Esophagus (tissue), 2 donors: ENCODE measurements around the gene MTPN. TPM values are rescaled to one million over a fixed set of nuclear protein-coding genes. Genes with fewer than 3 reads are reported as not detected.

Experiments
- H3K27ac ChIP-seq, 2 donors: one replicate each; pipeline ENCODE4 v1.5.1; 2013; ENCODE audit warnings: low read depth in 2 of 2, mild to moderate bottlenecking in 2 of 2, inconsistent platforms in 1 of 2, low read length in 1 of 2, moderate library complexity in 1 of 2
- H3K27me3 ChIP-seq, 2 donors: one replicate each; pipeline ENCODE4 v1.6.1; 2013; ENCODE audit warnings: low read length in 2 of 2, control low read depth in 1 of 2, mild to moderate bottlenecking in 1 of 2; ENCODE audit not compliant: insufficient read depth in 2 of 2, control insufficient read depth in 1 of 2
- H3K36me3 ChIP-seq, 2 donors: one replicate each; pipeline ENCODE4 v1.6.1; 2013; ENCODE audit warnings: low read length in 1 of 2; ENCODE audit not compliant: control insufficient read depth in 2 of 2, insufficient read depth in 2 of 2
- H3K4me1 ChIP-seq, 2 donors: one replicate each; pipeline ENCODE4 v1.6.1; 2013; ENCODE audit warnings: low read length in 1 of 2; ENCODE audit not compliant: control insufficient read depth in 2 of 2, insufficient read depth in 2 of 2
- H3K4me3 ChIP-seq, 2 donors: one replicate each; pipeline ENCODE4 v1.5.1; 2013; ENCODE audit warnings: low read length in 2 of 2, mild to moderate bottlenecking in 2 of 2, low read depth in 1 of 2, moderate library complexity in 1 of 2
- H3K9me3 ChIP-seq, 2 donors: one replicate each; pipeline ENCODE4 v1.6.1; 2013; ENCODE audit warnings: mild to moderate bottlenecking in 2 of 2, low read depth in 1 of 2, low read length in 1 of 2, moderate library complexity in 1 of 2; ENCODE audit not compliant: control insufficient read depth in 2 of 2, insufficient read depth in 1 of 2
- whole genome bisulfite sequencing, 2 donors: extraction: QIAGEN DNeasy Blood & Tissue Kit; methylation state at CpG; one replicate each; pipeline ENCODE4 v1.1.7; 2013; 5-methylcytosine and 5-hydroxymethylcytosine counted together
- polyA plus RNA-seq, 2 donors: library from polyadenylated mRNA; stranded (reverse); fragments of 200-250 nt; gene quantifications; one replicate each; pipeline ENCODE4 v1.2.3, GENCODE V29; 2013
- donor health status: healthy with polysubstance abuse.
- donor health status: Bipolar disorder and iron deficiency.

Gene MTPN
- polyA plus RNA-seq, 2 donors = 54.8 to 100 TPM

DNA sequence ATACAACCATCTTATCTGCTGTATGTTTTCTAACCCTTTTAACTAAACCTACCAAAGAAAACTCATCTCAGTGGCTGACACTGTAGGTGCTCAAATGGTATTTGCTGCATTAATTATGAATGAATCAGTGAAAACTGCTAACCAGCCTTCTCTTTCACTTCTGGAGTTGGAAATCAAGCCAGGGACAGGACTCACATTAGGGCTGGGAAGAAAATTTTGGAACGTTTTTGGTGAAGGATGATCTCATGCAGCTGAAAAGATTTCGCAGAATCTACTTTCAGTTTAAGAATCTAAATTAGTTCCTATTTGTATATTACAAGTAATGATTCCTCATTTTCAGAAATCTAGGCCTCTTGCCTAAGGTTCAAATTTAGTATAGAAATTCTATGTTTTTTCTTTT is 12.9 kb downstream of the MTPN start:
- Histone ChIP-seq H3K27ac (no peak overlapping the region), H3K9me3 (no peaks in the 10 kb centered on the region), H3K27me3 (no peaks in the 10 kb centered on the region), H3K36me3 (no peaks in the 10 kb centered on the region), H3K4me3 (no peak overlapping the region), H3K4me1 (no peaks in the 10 kb centered on the region)
- 33 to 45% methylated on average over 2 of the region's 2 CpGs for WGBS, 2 donors

DNA sequence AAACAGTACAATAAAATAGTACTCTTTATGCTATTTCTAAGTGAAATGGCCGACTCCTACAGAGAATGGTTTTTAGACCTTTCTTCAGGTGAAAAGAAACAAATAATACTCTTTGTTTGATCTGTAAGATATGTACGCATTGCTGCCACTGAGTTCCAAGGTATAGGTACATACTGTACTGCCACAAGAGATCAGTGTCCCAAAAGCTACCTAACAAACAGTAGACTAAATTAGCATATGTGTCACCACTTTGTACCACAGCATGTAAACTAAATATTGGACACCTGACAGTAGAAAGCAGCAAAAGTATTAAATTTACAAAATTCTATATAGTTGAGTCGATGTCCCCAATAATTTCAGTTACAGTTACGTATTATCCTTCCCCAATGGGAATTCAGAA is 14.4 kb downstream of the MTPN start:
- H3K36me3 ChIP-seq = no peaks in the 10 kb centered on the region
- WGBS, 2 donors = 94 to 95% methylated on average over 4 of the region's 4 CpGs
- no peaks in the 10 kb centered on the region for H3K4me1 ChIP-seq

DNA sequence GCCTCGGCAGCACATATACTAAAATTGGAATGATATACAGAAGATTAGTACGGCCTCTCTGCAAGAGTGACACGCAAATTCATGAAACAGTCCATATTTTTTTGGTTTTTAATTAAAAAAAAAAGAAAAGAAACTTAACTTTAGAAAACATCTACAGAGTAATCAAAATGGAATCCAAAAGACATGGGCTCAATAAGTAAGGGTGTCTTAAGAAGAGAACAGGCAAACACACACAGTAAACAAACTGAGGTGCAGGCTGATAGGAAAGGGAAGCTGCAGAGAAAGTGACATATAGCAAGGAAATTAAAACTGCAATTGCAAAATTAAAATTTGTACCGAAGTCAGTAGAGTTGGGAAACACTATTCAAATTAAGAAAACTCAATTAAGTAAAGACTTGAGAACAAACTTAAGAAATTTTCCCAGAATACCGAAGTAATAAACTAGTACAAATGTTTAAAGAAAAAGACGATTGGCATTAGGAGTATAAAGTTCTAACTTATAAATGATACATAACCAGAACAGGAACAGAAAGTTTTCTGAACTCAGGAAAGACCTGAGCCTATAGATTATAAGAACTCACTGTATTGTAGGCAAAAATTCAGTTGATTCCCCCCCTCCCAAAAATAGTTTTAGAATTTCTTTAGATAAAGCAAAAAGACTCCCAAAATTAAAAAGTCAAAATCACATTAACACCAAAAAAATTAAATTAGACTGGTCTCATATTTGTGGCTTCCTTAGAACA is 16.3 kb downstream of the MTPN start:
- Histone ChIP-seq H3K27me3 (no peaks in the 10 kb centered on the region), H3K4me1 (no peaks in the 10 kb centered on the region), H3K9me3 (no peaks in the 10 kb centered on the region), H3K4me3 (no peak overlapping the region), H3K36me3 (no peaks in the 10 kb centered on the region), H3K27ac (no peak overlapping the region)
- 88 to 89% methylated on average over 6 of the region's 6 CpGs for WGBS, 2 donors

More for the DNA sequence above, 14.4 kb downstream of the MTPN start:
- Histone ChIP-seq H3K9me3 (no peaks in the 10 kb centered on the region), H3K27me3 (no peaks in the 10 kb centered on the region), H3K4me3 (no peak overlapping the region), H3K27ac (no peak overlapping the region)

DNA sequence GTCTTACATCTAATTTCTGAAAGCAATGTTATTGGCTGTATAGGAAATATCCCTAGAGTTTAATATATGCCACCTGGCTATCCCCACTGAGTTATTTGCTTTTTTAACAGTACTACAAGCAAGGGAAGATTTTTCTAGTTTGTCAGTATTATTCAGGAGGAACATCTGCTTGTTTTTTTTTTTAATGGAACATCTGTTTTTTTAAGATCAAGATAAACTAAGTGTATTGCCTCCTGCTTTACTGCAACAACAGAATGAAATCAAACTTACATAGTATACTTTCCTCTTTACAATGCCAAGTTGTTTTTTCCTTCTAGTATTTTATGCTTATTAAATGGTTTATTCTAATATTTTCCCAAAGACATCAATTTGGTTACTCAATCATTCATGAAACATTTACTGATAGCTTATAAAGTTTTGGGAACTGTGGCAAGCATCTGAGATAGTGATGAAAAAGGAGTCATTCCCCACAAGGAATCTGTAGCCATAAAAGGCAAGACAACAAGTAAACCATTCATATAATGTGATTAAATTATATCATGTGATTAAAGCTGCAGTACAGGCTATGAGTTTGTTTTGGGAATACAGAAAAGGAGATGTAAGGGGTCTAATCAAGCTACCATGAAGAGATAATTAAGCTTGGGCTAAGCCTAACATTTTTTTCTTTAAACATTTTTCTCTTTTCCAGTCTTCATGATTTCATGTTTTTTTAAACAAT is 17.4 kb downstream of the MTPN start:
- Histone ChIP-seq H3K27me3 (no peaks in the 10 kb centered on the region), H3K36me3 (no peaks in the 10 kb centered on the region), H3K9me3 (no peaks in the 10 kb centered on the region), H3K4me3 (no peak overlapping the region), H3K27ac (no peak overlapping the region), H3K4me1 (no peaks in the 10 kb centered on the region)

DNA sequence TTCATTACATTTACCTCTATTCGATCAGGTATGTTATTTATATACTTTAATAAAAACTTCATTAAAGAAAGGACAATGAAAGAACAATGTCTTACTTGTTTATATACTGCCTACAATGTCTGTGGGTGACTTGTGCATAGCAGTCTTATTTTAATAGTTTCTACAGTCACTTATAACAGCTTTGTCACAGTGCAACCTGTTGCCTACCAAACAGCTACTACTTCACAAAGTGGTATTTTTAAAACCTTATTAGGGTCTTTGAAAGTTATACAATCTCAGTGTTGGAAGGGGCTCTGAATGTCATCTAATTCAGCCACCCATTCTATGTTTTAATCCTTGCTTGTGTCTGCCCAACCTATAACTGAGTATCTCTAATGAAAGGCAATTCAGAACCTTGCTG is 19.0 kb downstream of the MTPN start:
- H3K36me3 ChIP-seq = no peaks in the 10 kb centered on the region
- no peaks in the 10 kb centered on the region for H3K9me3 ChIP-seq
- no peak overlapping the region for H3K4me3 ChIP-seq
- H3K27me3 ChIP-seq = no peaks in the 10 kb centered on the region
- 90 to 97% methylated on average over 1 of the region's 1 CpG for WGBS, 2 donors
- H3K4me1 ChIP-seq = no peaks in the 10 kb centered on the region
- no peak overlapping the region for H3K27ac ChIP-seq

DNA sequence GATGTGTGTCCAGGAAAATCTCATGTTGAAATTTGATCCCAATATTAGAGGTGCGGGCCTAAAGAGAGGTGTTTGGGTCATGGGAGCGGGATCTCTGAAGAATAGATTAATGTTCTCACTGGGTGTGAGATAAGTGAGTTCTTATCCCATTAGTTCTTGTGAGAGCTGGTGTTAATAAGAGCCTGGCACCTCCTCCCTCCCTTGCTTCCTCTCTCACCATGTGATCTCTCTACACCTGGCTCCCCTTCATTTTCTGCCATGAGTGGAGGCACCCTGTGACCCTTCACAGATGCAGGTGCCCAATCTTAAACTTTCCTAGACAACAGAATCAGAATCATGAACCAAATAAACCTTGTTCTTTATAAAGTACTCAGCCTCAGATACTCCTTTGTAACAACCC is 19.5 kb downstream of the MTPN start:
- H3K9me3 ChIP-seq = no peaks in the 10 kb centered on the region
- H3K27me3 ChIP-seq = no peaks in the 10 kb centered on the region
- H3K27ac ChIP-seq = no peak overlapping the region
- H3K4me3 ChIP-seq = no peak overlapping the region
- no peaks in the 10 kb centered on the region for H3K36me3 ChIP-seq
- H3K4me1 ChIP-seq = no peaks in the 10 kb centered on the region
- 90 to 98% methylated on average over 2 of the region's 2 CpGs for WGBS, 2 donors

DNA sequence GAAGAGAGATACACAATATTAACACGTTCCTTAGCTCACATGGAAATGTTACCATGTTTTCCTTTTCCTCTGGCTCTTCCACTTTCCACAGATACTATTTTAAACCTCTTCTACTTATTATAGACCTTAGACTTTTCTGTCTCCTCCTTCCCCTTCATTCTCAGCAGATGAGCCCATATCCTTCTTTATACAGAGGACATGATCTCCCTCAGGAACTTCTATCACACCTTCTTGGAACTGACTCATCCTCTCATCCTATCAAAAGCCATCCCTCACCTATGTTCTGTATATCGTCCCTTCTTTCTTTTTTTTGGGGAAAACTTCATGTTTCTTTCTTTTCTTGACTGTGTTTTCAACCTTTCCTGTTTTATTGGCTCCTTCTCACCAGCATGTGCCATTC is 20.8 kb downstream of the MTPN start:
- 96 to 99% methylated on average over 2 of the region's 2 CpGs for WGBS, 2 donors
- Histone ChIP-seq H3K27me3 (no peaks in the 10 kb centered on the region), H3K27ac (no peak overlapping the region), H3K4me1 (no peaks in the 10 kb centered on the region), H3K4me3 (no peak overlapping the region), H3K9me3 (no peaks in the 10 kb centered on the region), H3K36me3 (no peaks in the 10 kb centered on the region)

DNA sequence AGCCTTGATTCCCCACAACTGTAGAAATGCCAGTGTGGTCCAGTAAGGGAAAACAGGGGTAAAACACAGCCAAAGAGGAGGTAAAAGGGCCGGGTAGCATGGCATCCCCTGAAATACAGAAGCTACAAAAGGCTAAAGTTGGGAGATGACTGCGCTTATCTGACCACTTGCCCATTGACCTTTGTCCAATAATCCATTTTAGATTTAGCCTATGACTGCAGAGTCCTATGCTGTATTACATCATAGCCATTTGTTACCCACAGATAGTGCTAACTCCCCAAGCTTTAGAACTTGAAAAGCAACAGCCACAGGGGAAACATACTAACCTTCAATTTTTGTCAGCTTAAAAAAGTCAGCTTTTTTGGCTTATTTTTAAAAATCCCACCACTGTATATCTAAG is 26.2 kb downstream of the MTPN start:
- Histone ChIP-seq H3K4me3 (no peak overlapping the region), H3K4me1 (no peaks in the 10 kb centered on the region), H3K36me3 (peaks cover 4 to 7% of the 10 kb centered on the region in 2 donors), H3K27me3 (no peaks in the 10 kb centered on the region), H3K9me3 (no peaks in the 10 kb centered on the region), H3K27ac (no peak overlapping the region)
- WGBS, 2 donors = 95 to 99% methylated on average over 2 of the region's 2 CpGs

DNA sequence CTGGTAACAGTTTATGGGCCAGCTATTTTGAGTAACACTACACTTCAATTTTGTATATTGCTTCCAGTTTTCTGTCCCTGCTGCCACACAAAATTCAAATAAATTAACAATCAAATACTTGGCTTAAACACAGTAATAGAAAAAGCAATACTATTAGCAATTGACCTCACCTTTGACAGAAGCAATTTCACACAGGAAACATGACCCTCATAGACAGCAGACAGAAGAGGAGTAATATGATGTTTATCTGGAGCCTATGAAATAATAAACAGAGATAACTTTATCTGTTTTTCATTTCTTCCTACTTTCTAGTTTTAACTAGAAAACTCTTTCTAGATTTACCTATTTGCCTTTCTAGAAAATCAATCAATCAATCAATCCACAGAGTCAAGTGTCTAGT is 26.7 kb downstream of the MTPN start:
- Histone ChIP-seq H3K4me1 (no peaks in the 10 kb centered on the region), H3K27ac (no peak overlapping the region), H3K9me3 (no peaks in the 10 kb centered on the region), H3K36me3 (peaks cover 4 to 7% of the 10 kb centered on the region in 2 donors), H3K4me3 (no peak overlapping the region), H3K27me3 (no peaks in the 10 kb centered on the region)
